Measurements from ENCODE around the gene NEDD4L.

DNA sequence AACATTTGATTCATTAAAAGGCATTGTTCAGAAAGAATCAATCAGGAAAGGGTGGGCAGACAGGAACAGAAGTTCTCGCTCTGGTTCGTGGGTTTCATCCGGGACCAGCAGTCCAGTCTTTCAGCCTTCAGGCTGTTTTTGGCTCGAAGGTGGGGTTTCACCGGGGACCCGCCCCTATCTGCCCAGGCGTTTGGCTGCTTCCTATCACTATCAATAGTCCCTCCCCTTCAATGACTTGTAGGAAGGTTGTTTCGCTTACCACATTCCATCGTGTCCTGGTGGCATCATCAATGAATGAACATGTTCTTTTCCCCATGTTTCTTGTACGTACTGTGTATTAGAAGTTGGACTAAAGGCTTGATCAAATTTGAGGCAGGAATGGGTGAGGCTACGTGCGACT lies 130.3 kb downstream of the NEDD4L start:
- TF ChIP-seq, protein P1, sequence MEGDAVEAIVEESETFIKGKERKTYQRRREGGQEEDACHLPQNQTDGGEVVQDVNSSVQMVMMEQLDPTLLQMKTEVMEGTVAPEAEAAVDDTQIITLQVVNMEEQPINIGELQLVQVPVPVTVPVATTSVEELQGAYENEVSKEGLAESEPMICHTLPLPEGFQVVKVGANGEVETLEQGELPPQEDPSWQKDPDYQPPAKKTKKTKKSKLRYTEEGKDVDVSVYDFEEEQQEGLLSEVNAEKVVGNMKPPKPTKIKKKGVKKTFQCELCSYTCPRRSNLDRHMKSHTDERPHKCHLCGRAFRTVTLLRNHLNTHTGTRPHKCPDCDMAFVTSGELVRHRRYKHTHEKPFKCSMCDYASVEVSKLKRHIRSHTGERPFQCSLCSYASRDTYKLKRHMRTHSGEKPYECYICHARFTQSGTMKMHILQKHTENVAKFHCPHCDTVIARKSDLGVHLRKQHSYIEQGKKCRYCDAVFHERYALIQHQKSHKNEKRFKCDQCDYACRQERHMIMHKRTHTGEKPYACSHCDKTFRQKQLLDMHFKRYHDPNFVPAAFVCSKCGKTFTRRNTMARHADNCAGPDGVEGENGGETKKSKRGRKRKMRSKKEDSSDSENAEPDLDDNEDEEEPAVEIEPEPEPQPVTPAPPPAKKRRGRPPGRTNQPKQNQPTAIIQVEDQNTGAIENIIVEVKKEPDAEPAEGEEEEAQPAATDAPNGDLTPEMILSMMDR (IDR thresholded peaks at IDR 0.05): no peak
- no peak for TF ChIP-seq EP300 (IDR thresholded peaks at IDR 0.05)

All from sigmoid colon (tissue), 4 donors.